Dermis microvascular lymphatic vessel endothelial cell (primary cell): ENCODE results near the gene RETN. TPM values are rescaled to one million over a fixed set of nuclear protein-coding genes. Genes with fewer than 3 reads are reported as not detected.

Experiments used
- DNase-seq, 2 donors: peaks; one replicate each; pipeline versions ENCODE4 v3.0.0 to v3.0.0-alpha.2; 2010; ENCODE audit warnings: low read depth in 2 of 2
- total RNA-seq: library from RNA; depleted of rRNA; stranded (reverse); fragments of >200 nt; gene quantifications from 2 replicates; pipeline ENCODE4 v1.2.1, GENCODE V29; 2014

The RETN gene
- total RNA-seq, 1 donor from 2014 or later = not detected

- DNase-seq = no peak
These were observed 36.7 kb downstream of the RETN start for GRCh38 chr19:7705387-7706187.

- DNase-seq = no peak
These were observed 37.5 kb downstream of the RETN start for GRCh38 chr19:7706188-7706954.

- no peak for DNase-seq
These were observed 38.2 kb downstream of the RETN start for GRCh38 chr19:7706955-7707456.

- DNase-seq = no peak
These were observed 41.1 kb downstream of the RETN start for GRCh38 chr19:7709932-7710460.

GRCh38 chr19:7710616-7711015, 41.8 kb downstream of the RETN start:
- no peak for DNase-seq

GRCh38 chr19:7715671-7716070, 46.8 kb downstream of the RETN start:
- DNase-seq = no peak

GRCh38 chr19:7716762-7717161, 47.9 kb downstream of the RETN start:
- no peak for DNase-seq

- no peak for DNase-seq
These were observed 49.8 kb downstream of the RETN start for GRCh38 chr19:7718668-7719067.

Other genes starting within 250 kb of the RETN start
- 1.8 and 2.3 TPM in 2 replicates for gene PEX11G, start 180.0 kb upstream of the RETN start, total RNA-seq
- gene ZNF358, start 152.9 kb upstream of the RETN start, total RNA-seq = 8.3 and 21.7 TPM in 2 replicates
- gene MCOLN1, start 146.4 kb upstream of the RETN start, total RNA-seq = 2.8 and 7.1 TPM in 2 replicates
- 63.7 and 90.4 TPM in 2 replicates for gene PNPLA6, start 133.3 kb upstream of the RETN start, total RNA-seq
- gene CAMSAP3, start 73.2 kb upstream of the RETN start, total RNA-seq = under 0.01 TPM in 1 of 2 replicates, not detected in the other
- 19.4 and 26.0 TPM in 2 replicates for gene XAB2, start 39.5 kb upstream of the RETN start, total RNA-seq
- 17.7 and 28.5 TPM in 2 replicates for gene PET100, start 39.3 kb upstream of the RETN start, total RNA-seq
- not detected in 2 replicates for gene PCP2, start 35.3 kb upstream of the RETN start, total RNA-seq
- gene STXBP2, start 31.9 kb upstream of the RETN start, total RNA-seq = 22.3 and 34.8 TPM in 2 replicates
- not detected in 2 replicates for gene MCEMP1, start 8.0 kb downstream of the RETN start, total RNA-seq
- 93.8 and 106 TPM in 2 replicates for gene TRAPPC5, start 11.8 kb downstream of the RETN start, total RNA-seq
- gene FCER2, start 33.1 kb downstream of the RETN start, total RNA-seq = not detected in 2 replicates
- gene CLEC4G, start 63.1 kb downstream of the RETN start, total RNA-seq = under 0.01 TPM in 1 of 2 replicates, not detected in the other
- gene CD209, start 78.5 kb downstream of the RETN start, total RNA-seq = under 0.01 TPM in 2 replicates
- 41.8 and 143 TPM in 2 replicates for gene CLEC4M, start 94.2 kb downstream of the RETN start, total RNA-seq
- 6.2 and 10.6 TPM in 2 replicates for gene EVI5L, start 161.2 kb downstream of the RETN start, total RNA-seq
- gene PRR36, start 205.3 kb downstream of the RETN start, total RNA-seq = not detected in 2 replicates
- 0.77 and 1.1 TPM in 2 replicates for gene LRRC8E, start 219.5 kb downstream of the RETN start, total RNA-seq
- gene MAP2K7, start 234.8 kb downstream of the RETN start, total RNA-seq = 6.9 and 11.4 TPM in 2 replicates
- gene TGFBR3L, start 245.8 kb downstream of the RETN start, total RNA-seq = 0.25 and 0.26 TPM in 2 replicates